ENCODE measurements around the gene TAAR8.
"Not testable (repeated sequence)": the region's sequence is repeated elsewhere in the genome, so short reads cannot be mapped to it uniquely, and the experiment has no call there.

The TAAR8 gene

DNA sequence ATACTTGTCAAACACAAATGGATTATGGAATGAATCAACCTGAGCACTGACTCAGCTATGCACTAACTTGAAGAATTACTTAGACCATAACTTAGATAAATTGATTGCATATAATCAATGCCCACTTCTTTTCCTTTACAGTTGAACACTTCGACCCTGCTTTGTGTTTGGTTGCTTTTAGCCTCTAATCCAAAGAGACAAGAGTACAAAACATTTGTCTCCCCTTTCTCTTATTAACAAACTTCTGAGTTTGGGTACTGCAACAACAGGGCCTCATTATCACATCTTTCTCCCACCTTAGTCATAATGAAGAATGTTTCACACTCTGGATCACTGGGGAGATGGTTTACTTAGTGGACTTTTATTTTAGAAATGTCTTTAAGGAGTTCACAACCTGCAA lies 15.1 kb downstream of the TAAR8 start:
- in situ Hi-C loops (cut with HindIII; ENCODE audit: low pct_unique_long_range_greater_than_20kb, low sequenced_read_pairs): no loop called here
- DNase-seq (ENCODE audit: low read depth in 1 of 2, low spot score in 1 of 2): no peak
- TF ChIP-seq JUND (IDR thresholded peaks at IDR 0.05; ENCODE audit: low read depth): no peak

DNA sequence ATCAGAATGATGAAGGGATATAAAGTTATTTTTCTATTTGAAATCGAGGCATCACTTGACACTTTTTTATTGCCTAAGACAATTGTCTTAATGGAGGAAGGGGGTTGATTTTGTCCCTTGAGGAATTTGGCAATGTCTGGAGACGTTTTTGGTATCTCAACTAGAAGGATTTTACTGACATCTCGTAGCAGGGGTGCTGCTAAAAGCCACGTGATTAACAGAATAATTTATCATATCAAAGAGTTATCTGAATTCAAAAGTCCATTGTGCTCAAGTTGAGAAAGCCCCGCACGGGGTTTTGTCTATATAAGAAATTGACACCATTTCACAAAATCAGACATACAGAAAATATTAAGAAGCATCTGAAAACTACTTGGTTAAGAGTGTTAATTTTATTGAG lies 16.1 kb downstream of the TAAR8 start:
- TF ChIP-seq JUND (IDR thresholded peaks at IDR 0.05; ENCODE audit: low read depth): no peak
- DNase-seq (ENCODE audit: low read depth in 1 of 2, low spot score in 1 of 2): no peak
- in situ Hi-C loops (cut with HindIII; ENCODE audit: low pct_unique_long_range_greater_than_20kb, low sequenced_read_pairs): no loop called here

DNA sequence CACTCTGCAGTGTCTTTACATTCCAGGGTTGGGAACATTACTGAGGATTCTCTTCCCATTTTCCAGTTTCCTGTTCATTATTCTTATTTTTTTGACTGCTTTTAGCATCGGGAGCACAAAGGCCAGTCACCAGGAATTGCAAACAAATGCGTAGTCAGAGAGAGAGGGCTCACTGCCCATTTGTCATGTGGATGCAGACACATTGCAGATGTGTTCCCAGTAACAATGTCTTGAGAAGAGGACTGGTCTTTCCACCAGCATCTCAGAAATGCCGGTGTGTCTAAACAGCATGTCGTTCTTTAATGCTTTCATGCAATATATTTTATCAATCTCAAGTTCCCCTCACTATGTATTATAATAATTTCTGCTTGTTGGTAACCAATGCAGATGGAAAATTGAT lies 16.7 kb downstream of the TAAR8 start:
- TF ChIP-seq JUND (IDR thresholded peaks at IDR 0.05; ENCODE audit: low read depth): no peak
- in situ Hi-C loops (cut with HindIII; ENCODE audit: low pct_unique_long_range_greater_than_20kb, low sequenced_read_pairs): no loop called here
- DNase-seq (ENCODE audit: low read depth in 1 of 2, low spot score in 1 of 2): no peak

DNA sequence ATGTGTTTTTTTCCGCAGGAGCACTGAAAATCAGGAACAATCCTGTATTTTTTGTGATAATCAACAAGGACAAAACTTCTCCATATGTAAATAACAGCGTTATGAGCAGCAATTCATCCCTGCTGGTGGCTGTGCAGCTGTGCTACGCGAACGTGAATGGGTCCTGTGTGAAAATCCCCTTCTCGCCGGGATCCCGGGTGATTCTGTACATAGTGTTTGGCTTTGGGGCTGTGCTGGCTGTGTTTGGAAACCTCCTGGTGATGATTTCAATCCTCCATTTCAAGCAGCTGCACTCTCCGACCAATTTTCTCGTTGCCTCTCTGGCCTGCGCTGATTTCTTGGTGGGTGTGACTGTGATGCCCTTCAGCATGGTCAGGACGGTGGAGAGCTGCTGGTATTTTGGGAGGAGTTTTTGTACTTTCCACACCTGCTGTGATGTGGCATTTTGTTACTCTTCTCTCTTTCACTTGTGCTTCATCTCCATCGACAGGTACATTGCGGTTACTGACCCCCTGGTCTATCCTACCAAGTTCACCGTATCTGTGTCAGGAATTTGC lies 17.8 kb downstream of the TAAR8 start, which contains the start of gene TAAR6:
TSS of gene TAAR6 (plus strand) at position 102 of the 557 bp plus-strand sequence. CDS start at position 102, 0 bp downstream.
- TF ChIP-seq JUND (IDR thresholded peaks at IDR 0.05; ENCODE audit: low read depth): no peak
- in situ Hi-C loops (cut with HindIII; ENCODE audit: low pct_unique_long_range_greater_than_20kb, low sequenced_read_pairs): no loop called here
- DNase-seq (ENCODE audit: low read depth in 1 of 2, low spot score in 1 of 2): no peak

DNA sequence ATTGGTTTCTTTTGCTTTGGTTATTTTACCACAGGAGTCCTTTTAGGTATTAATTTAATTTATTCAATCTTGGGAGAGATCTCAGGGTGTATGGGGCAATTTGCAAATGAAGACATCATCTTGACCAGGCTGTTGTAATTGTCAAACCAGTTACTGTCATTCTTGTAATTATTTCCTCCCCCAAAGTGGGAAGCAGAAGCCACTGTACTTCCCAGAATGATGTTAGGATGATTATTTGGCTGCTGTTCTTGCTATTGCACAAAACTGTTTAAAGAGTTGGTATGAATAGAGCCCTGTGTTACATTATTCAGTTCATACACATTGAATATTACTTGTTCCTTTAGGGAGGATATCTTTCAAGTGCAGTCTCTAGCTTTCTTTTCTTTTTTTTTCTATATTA lies 19.3 kb downstream of the TAAR8 start:
- in situ Hi-C loops (cut with HindIII; ENCODE audit: low pct_unique_long_range_greater_than_20kb, low sequenced_read_pairs): no loop called here
- no peak for TF ChIP-seq JUND (IDR thresholded peaks at IDR 0.05; ENCODE audit: low read depth)
- DNase-seq (ENCODE audit: low read depth in 1 of 2, low spot score in 1 of 2): no peak

DNA sequence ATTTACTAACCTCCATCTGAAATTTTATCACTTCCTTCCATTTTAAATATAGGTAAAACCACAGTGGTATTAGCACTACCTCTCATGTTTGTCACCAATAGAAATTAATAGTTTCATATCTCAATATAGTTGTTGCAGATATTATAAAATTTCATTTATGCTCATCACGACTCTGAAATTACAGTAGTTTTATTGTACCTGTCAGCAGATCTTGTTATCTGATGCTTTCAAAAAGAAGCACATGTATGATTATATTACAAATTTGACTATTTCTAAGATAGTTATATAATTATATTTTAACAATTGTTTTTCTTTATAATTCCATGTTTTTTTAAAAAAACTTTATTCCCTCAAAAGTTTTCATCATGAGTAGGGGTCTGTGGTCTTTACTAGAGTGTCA lies 32.2 kb downstream of the TAAR8 start:
- TF ChIP-seq JUND (IDR thresholded peaks at IDR 0.05; ENCODE audit: low read depth): no peak
- DNase-seq (ENCODE audit: low read depth in 1 of 2, low spot score in 1 of 2): no peak
- in situ Hi-C loops (cut with HindIII; ENCODE audit: low pct_unique_long_range_greater_than_20kb, low sequenced_read_pairs): no loop called here

GRCh38 chr6:132587424-132587823 lies 35.0 kb downstream of the TAAR8 start:
- in situ Hi-C loops (cut with HindIII; ENCODE audit: low pct_unique_long_range_greater_than_20kb, low sequenced_read_pairs): no loop called here
- no peak for DNase-seq (ENCODE audit: low read depth in 1 of 2, low spot score in 1 of 2)
- no peak for TF ChIP-seq JUND (IDR thresholded peaks at IDR 0.05; ENCODE audit: low read depth)

GRCh38 chr6:132589454-132589853 lies 37.0 kb downstream of the TAAR8 start, which contains the start of gene TAAR5:
TAAR5 (minus strand) TSS chr6:132589741; CDS start chr6:132589686, 55 bp downstream.
- in situ Hi-C loops (cut with HindIII; ENCODE audit: low pct_unique_long_range_greater_than_20kb, low sequenced_read_pairs): no loop called here
- TF ChIP-seq JUND (IDR thresholded peaks at IDR 0.05; ENCODE audit: low read depth): no peak
- DNase-seq (ENCODE audit: low read depth in 1 of 2, low spot score in 1 of 2): no peak

- in situ Hi-C loops (cut with HindIII; ENCODE audit: low pct_unique_long_range_greater_than_20kb, low sequenced_read_pairs): no loop called here
- no peak for DNase-seq (ENCODE audit: low read depth in 1 of 2, low spot score in 1 of 2)
- no peak for TF ChIP-seq JUND (IDR thresholded peaks at IDR 0.05; ENCODE audit: low read depth)
These were observed 37.9 kb downstream of the TAAR8 start for GRCh38 chr6:132590362-132590761.

DNA sequence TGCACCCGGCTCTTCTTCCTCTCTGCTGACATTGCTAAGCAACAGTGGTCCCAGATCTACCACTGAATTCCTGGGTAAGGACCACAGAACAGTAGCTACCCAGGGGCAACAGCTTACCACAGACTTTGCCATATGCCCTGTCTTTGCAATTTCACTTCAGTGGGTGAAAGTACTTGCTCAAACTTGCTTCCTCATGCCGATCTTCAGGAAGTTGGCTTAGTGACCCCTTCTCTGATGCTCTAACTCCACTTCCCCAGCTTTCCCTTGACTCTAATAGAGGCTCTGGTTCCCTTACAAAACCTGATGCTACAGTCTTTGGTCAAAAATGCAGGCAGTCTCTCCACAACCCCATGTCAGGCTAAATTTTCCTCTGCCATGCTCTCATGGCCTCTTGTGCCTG lies 40.4 kb downstream of the TAAR8 start:
- TF ChIP-seq JUND (IDR thresholded peaks at IDR 0.05; ENCODE audit: low read depth): no peak
- DNase-seq (ENCODE audit: low read depth in 1 of 2, low spot score in 1 of 2): no peak
- in situ Hi-C loops (cut with HindIII; ENCODE audit: low pct_unique_long_range_greater_than_20kb, low sequenced_read_pairs): no loop called here

GRCh38 chr6:132596201-132596600 lies 43.7 kb downstream of the TAAR8 start:
- in situ Hi-C loops (cut with HindIII; ENCODE audit: low pct_unique_long_range_greater_than_20kb, low sequenced_read_pairs): no loop called here
- no peak for TF ChIP-seq JUND (IDR thresholded peaks at IDR 0.05; ENCODE audit: low read depth)
- no peak for DNase-seq (ENCODE audit: low read depth in 1 of 2, low spot score in 1 of 2)

DNA sequence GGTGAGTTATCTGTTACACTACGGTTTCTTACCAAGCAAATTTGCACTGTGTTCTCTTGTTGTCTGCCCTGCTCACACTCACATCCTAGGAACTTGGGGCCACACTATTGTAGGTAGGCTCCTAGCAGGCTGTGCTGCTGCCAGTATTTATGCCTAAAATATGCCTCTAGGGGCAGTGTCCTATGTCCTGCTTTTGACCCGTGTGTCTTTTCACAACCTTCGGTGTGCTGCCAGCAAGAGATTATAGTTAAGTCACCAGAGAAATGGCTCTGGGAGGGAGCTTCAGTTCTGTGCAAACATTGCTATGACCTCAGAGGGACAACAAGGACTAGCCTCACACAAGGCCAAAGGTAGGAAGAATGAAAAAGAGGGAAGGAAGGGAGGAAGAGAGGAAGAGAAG lies 46.0 kb downstream of the TAAR8 start:
- in situ Hi-C loops (cut with HindIII; ENCODE audit: low pct_unique_long_range_greater_than_20kb, low sequenced_read_pairs): no loop called here
- DNase-seq (ENCODE audit: low read depth in 1 of 2, low spot score in 1 of 2): peak in 1 of 2 experiments; percentile 46
- no peak for TF ChIP-seq JUND (IDR thresholded peaks at IDR 0.05; ENCODE audit: low read depth)

DNA sequence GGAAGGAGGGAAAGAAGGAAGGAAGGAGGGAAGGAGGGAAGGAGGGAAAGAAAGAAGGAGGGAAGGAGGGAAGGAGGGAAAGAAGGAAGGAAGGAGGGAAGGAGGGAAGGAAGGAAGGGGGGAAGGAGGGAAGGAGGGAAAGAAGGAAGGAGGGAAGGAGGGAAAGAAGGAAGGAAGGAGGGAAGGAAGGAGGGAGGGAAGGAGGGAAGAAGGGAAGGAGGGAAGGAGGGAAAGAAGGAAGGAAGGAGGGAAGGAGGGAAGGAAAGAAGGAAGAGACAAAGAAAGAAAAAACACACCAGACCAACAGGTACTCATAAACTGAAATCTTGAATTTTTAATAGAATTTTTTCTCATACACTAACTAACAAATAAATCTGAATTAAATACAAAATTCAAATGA lies 48.4 kb downstream of the TAAR8 start:
- DNase-seq (ENCODE audit: low read depth in 1 of 2, low spot score in 1 of 2); in situ Hi-C loops (cut with HindIII; ENCODE audit: low pct_unique_long_range_greater_than_20kb, low sequenced_read_pairs): not testable (repeated sequence)

Measured in T47D (cell line).